Measurements from ENCODE around the gene LIN7C. TPM values are rescaled to one million over a fixed set of nuclear protein-coding genes. Genes with fewer than 3 reads are reported as not detected.

Gene LIN7C
- polyA plus RNA-seq, 2 of the 4 experiments (the other 2 are of a cell fraction): 10.1 to 31.0 TPM

DNA sequence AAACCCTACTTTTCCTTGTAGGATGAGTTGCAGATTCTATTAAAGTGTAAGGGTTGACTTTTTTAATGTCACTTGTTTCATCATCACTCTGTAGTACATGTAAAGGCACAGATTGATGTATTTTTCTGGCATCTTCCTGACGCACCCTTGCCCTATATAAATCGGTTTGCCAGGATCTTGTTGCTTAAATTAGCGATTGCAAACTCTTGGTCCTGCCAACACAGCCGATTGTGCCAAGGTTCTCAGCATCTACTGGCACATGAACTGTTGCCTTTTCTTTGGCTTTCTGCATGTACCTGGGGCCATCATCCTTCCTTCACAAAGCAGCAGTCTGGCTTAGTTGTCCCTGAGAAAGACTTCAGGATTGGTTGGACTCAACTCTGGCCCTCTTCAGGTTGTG is 7.5 kb upstream of the LIN7C start:
- no peak for FAIRE-seq
- no peak overlapping the region for H3K4me3 ChIP-seq
- H3K27ac ChIP-seq: no peak overlapping the region
- ChIA-PET POLR2A (no interaction called here), CTCF (interaction anchor here (1.3 kb wide), 1 partner anchor 355 kb away, joined by 4 read pairs; no protein-coding TSS in a partner anchor)
- no peaks in the 10 kb centered on the region for H3K9me3 ChIP-seq
- H3K4me1 ChIP-seq: no peaks in the 10 kb centered on the region
- no peak overlapping the region for H3K4me2 ChIP-seq
- ATAC-seq: no peak
- 85% methylated on average over 4 of the region's 4 CpGs for WGBS (ENCODE audit: missing lambda C conversion rate)
- TF ChIP-seq HDAC2 (IDR thresholded peaks at IDR 0.05) (no peak), TFCP2L1 (CRISPR knock-in tag; IDR thresholded peaks at IDR 0.05) (no peak)
- no peak for DNase-seq (ENCODE audit: low read depth in 1 of 2, low spot score in 1 of 2)

DNA sequence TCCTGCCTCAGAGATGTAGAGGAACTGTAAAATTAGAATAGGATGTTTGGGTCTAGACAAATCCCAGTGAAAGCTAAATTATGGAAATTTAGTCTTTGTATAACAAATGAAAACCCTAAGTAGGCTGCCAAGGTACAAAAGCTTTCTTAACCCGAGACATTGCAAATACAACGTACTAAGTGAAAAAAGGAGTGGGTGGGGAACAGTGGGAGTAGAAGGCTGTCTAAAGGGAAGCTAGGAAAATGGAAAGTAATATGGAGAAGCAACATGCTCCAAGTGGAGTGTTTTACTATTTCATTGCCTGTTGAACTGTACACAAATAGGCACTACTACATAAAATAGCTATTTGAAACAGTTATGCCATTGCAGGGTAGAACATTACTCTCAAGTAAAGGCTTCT is 6.8 kb upstream of the LIN7C start:
- WGBS (ENCODE audit: missing lambda C conversion rate): 82% methylated on average over 2 of the region's 2 CpGs
- no peak for DNase-seq (ENCODE audit: low read depth in 1 of 2, low spot score in 1 of 2)
- no peak for FAIRE-seq
- Histone ChIP-seq H3K27ac (no peak overlapping the region), H3K4me2 (no peak overlapping the region), H3K9me3 (no peaks in the 10 kb centered on the region), H3K4me3 (no peak overlapping the region), H3K4me1 (no peaks in the 10 kb centered on the region)
- CTCF ChIA-PET: interaction anchor here (1.3 kb wide), 1 partner anchor 354 kb away, joined by 4 read pairs; no protein-coding TSS in a partner anchor
- POLR2A ChIA-PET: no interaction called here
- no peak for TF ChIP-seq EHF (CRISPR knock-in tag; IDR thresholded peaks at IDR 0.05)
- no peak for TF ChIP-seq HEYL (CRISPR knock-in tag; IDR thresholded peaks at IDR 0.05)
- no peak for TF ChIP-seq HDAC2 (IDR thresholded peaks at IDR 0.05)
- no peak for TF ChIP-seq HOXB13 (CRISPR knock-in tag; IDR thresholded peaks at IDR 0.05; ENCODE audit: low read depth)
- TF ChIP-seq, protein P1, sequence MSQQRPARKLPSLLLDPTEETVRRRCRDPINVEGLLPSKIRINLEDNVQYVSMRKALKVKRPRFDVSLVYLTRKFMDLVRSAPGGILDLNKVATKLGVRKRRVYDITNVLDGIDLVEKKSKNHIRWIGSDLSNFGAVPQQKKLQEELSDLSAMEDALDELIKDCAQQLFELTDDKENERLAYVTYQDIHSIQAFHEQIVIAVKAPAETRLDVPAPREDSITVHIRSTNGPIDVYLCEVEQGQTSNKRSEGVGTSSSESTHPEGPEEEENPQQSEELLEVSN (IDR thresholded peaks at IDR 0.05; ENCODE audit: borderline replicate concordance, low read depth): no peak
- no peak for TF ChIP-seq EHMT2 (IDR thresholded peaks at IDR 0.05; ENCODE audit: low read depth)
- no peak for TF ChIP-seq ZSCAN20 (CRISPR knock-in tag; IDR thresholded peaks at IDR 0.05)
- TF ChIP-seq MAZ (IDR thresholded peaks at IDR 0.05; ENCODE audit: borderline replicate concordance, low read depth, low read length): no peak
- no peak for TF ChIP-seq POLR2A (IDR thresholded peaks at IDR 0.05; ENCODE audit: low read length)
- TF ChIP-seq JUNB (IDR thresholded peaks at IDR 0.05): no peak
- no peak for TF ChIP-seq RCOR1 (IDR thresholded peaks at IDR 0.05; ENCODE audit: low read depth, low read length)
- no peak for TF ChIP-seq ZNF302 (CRISPR knock-in tag; IDR thresholded peaks at IDR 0.05)
- no peak for TF ChIP-seq BHLHE40 (IDR thresholded peaks at IDR 0.05; ENCODE audit: low read depth, low read length)
- TF ChIP-seq EP300 (IDR thresholded peaks at IDR 0.05): no peak
- no peak for ATAC-seq

DNA sequence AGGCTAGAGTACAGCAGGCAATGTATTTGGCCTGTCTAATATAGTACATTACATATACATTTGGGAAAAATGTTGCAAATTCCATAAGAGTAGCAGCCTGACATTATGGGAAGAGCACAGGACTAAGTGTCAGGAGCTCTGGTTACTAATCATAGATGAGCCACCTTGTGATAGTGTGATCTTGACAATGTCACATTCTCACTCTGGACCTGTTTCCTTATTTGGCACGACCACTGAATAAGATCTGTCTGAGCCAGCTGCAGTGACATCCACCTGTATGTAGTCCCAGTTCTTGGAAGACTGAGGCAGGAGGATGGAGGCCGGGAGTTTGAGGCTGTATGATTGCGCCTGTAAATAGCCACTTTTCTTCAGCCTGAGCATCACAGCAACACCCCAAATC is 5.7 kb upstream of the LIN7C start:
- ChIA-PET CTCF (no interaction called here), POLR2A (no interaction called here)
- no peak overlapping the region for H3K4me3 ChIP-seq
- H3K4me1 ChIP-seq: peaks cover 5% of the 10 kb centered on the region; the same call in 2 of the 3 replicates
- WGBS (ENCODE audit: missing lambda C conversion rate): 66% methylated on average over 3 of the region's 3 CpGs
- no peak overlapping the region for H3K27ac ChIP-seq
- no peak for TF ChIP-seq SREBF2 (IDR thresholded peaks at IDR 0.05)
- TF ChIP-seq EHMT2 (IDR thresholded peaks at IDR 0.05; ENCODE audit: low read depth): no peak
- TF ChIP-seq, protein P2, sequence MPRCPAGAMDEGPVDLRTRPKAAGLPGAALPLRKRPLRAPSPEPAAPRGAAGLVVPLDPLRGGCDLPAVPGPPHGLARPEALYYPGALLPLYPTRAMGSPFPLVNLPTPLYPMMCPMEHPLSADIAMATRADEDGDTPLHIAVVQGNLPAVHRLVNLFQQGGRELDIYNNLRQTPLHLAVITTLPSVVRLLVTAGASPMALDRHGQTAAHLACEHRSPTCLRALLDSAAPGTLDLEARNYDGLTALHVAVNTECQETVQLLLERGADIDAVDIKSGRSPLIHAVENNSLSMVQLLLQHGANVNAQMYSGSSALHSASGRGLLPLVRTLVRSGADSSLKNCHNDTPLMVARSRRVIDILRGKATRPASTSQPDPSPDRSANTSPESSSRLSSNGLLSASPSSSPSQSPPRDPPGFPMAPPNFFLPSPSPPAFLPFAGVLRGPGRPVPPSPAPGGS (IDR thresholded peaks at IDR 0.05): no peak
- no peak for TF ChIP-seq NFE2L2 (conservative IDR thresholded peaks at IDR 0.05; ENCODE audit: low read length)
- no peak for TF ChIP-seq MAZ (IDR thresholded peaks at IDR 0.05; ENCODE audit: borderline replicate concordance, low read depth, low read length)
- TF ChIP-seq ZNF302 (CRISPR knock-in tag; IDR thresholded peaks at IDR 0.05): no peak
- TF ChIP-seq MAFK (IDR thresholded peaks at IDR 0.05; ENCODE audit: partially characterized antibody): no peak
- no peak for TF ChIP-seq JUN (IDR thresholded peaks at IDR 0.05)
- TF ChIP-seq BHLHE40 (IDR thresholded peaks at IDR 0.05; ENCODE audit: low read depth, low read length): no peak
- TF ChIP-seq RCOR1 (IDR thresholded peaks at IDR 0.05; ENCODE audit: low read depth, low read length): no peak
- TF ChIP-seq JUNB (IDR thresholded peaks at IDR 0.05): no peak
- DNase-seq (ENCODE audit: low read depth in 1 of 2, low spot score in 1 of 2): no peak
- FAIRE-seq: peak; percentile 39
- H3K9me3 ChIP-seq: no peaks in the 10 kb centered on the region
- no peak overlapping the region for H3K4me2 ChIP-seq
- ATAC-seq: no peak

DNA sequence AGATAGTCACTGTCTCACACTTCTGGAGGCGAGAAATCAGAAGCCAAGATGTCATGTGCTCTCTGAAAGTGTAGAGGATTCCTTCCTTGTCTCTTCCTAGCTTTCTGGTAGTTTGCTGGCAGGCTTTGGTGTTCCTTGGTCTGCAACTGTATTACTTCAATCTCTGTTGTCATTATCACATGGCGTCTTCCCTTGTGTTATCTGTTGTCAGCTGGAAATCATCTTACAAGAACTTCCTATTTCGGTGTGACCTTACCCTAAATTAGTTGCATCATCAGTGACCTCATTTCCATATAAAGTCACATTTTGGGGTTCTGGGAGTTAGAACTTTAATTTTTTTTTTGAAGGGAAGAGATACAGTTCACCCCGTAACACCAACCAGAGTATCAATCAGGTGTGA is 3.3 kb upstream of the LIN7C start:
- TF ChIP-seq FOSB (CRISPR knock-in tag; IDR thresholded peaks at IDR 0.05): no peak
- TF ChIP-seq, protein P3, sequence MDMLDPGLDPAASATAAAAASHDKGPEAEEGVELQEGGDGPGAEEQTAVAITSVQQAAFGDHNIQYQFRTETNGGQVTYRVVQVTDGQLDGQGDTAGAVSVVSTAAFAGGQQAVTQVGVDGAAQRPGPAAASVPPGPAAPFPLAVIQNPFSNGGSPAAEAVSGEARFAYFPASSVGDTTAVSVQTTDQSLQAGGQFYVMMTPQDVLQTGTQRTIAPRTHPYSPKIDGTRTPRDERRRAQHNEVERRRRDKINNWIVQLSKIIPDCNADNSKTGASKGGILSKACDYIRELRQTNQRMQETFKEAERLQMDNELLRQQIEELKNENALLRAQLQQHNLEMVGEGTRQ (IDR thresholded peaks at IDR 0.05): no peak
- TF ChIP-seq, protein P4, sequence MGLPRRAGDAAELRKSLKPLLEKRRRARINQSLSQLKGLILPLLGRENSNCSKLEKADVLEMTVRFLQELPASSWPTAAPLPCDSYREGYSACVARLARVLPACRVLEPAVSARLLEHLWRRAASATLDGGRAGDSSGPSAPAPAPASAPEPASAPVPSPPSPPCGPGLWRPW (IDR thresholded peaks at IDR 0.05): no peak
- TF ChIP-seq TFCP2L1 (CRISPR knock-in tag; IDR thresholded peaks at IDR 0.05): no peak
- no peak for TF ChIP-seq CBX8 (IDR thresholded peaks at IDR 0.05)
- TF ChIP-seq, protein P5, sequence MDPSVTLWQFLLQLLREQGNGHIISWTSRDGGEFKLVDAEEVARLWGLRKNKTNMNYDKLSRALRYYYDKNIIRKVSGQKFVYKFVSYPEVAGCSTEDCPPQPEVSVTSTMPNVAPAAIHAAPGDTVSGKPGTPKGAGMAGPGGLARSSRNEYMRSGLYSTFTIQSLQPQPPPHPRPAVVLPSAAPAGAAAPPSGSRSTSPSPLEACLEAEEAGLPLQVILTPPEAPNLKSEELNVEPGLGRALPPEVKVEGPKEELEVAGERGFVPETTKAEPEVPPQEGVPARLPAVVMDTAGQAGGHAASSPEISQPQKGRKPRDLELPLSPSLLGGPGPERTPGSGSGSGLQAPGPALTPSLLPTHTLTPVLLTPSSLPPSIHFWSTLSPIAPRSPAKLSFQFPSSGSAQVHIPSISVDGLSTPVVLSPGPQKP (IDR thresholded peaks at IDR 0.05; ENCODE audit: low read depth, low read length): no peak
- TF ChIP-seq ESRRA (IDR thresholded peaks at IDR 0.05; ENCODE audit: borderline replicate concordance, low read length): no peak
- TF ChIP-seq CHD4 (IDR thresholded peaks at IDR 0.05; ENCODE audit: borderline replicate concordance): no peak
- TF ChIP-seq, protein P1 (IDR thresholded peaks at IDR 0.05; ENCODE audit: borderline replicate concordance, low read depth): no peak
- DNase-seq (ENCODE audit: low read depth in 1 of 2, low spot score in 1 of 2) (no peak), ATAC-seq (no peak), FAIRE-seq (no peak)
- no peak overlapping the region for H3K27ac ChIP-seq
- POLR2A ChIA-PET: no interaction called here
- H3K4me2 ChIP-seq: no peak overlapping the region
- H3K4me1 ChIP-seq: peaks cover 13% of the 10 kb centered on the region
- CTCF ChIA-PET: interaction anchor here (0.7 to 1.2 kb wide), 2 partner anchors 9 to 10 kb away, joined by 3 read pairs; no protein-coding TSS in a partner anchor
- H3K4me3 ChIP-seq: no peak overlapping the region
- WGBS (ENCODE audit: missing lambda C conversion rate): 93% methylated on average over 4 of the region's 4 CpGs
- no peaks in the 10 kb centered on the region for H3K9me3 ChIP-seq
